Choroid plexus epithelial cell (primary cell): ENCODE results near the gene SCO2.
A peak's percentile ranks its signal among the peaks of the same experiment; 100 is the strongest.

Source experiments
- DNase-seq: peaks from one replicate; pipeline ENCODE4 v3.0.0-alpha.2; 2010; ENCODE audit warnings: low read depth
- H3K4me3 ChIP-seq: 2 replicates; pipeline ENCODE4 v1.5.1; 2011; ENCODE audit warnings: low read depth, mild to moderate bottlenecking, control low read depth, low read length, moderate library complexity
- TF ChIP-seq, protein P1 (sequence below): conservative IDR thresholded peaks from 2 replicates; pipeline ENCODE4 v1.5.1; 2011; ENCODE audit warnings: low read depth, mild to moderate bottlenecking, control low read depth, inconsistent platforms, low read length, moderate library complexity

Gene SCO2

DNA sequence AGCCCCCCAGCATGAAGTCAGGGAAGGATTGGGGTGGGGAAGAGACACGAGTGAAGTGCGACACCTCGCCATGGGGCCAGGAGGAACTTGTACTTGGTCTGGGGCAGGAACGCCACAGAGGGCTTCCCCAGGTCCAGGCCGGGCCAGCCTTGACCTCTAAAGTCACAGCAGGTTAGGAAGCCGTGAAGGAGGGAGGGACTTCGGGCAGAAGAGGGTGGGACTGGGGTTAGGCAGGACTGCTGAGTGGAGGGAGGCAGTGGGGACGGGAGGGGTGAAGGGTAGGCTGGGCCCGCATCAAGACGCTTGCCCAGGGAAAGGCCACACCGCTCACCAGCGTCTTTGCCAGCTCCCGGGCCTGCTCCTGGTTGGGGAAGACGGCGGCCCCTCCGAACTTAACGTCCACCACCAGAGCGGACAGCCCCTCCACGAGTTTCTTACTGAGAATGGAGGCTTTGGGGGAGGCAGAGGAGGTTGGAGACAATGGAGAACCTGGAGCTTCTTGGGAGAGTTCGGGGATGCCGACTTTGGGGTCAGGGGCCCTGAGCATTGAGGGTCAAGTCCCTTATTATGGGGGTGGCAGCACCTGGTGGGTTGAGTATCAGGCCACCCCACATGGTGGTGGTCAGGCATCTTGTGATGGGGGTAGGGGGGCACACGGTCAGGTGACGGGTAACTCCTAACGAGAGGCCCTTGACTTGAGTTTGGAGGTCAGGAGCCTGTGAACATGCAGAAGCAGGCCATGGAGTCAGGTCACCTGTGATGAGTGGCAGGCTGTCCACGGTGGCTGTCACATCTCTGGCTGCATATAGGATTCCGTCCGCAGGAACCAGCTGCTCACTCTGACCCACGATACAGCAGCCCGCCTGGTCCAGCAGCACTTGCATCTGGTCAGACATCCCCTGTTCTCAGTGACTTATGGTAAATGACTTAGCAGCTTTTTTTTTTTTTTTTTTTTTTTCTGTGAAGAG lies 1.7 kb upstream of the SCO2 start:
- TF ChIP-seq, protein P1, sequence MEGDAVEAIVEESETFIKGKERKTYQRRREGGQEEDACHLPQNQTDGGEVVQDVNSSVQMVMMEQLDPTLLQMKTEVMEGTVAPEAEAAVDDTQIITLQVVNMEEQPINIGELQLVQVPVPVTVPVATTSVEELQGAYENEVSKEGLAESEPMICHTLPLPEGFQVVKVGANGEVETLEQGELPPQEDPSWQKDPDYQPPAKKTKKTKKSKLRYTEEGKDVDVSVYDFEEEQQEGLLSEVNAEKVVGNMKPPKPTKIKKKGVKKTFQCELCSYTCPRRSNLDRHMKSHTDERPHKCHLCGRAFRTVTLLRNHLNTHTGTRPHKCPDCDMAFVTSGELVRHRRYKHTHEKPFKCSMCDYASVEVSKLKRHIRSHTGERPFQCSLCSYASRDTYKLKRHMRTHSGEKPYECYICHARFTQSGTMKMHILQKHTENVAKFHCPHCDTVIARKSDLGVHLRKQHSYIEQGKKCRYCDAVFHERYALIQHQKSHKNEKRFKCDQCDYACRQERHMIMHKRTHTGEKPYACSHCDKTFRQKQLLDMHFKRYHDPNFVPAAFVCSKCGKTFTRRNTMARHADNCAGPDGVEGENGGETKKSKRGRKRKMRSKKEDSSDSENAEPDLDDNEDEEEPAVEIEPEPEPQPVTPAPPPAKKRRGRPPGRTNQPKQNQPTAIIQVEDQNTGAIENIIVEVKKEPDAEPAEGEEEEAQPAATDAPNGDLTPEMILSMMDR, result no peak
- DNase-seq, result no peak
- peak overlapping the region; percentile 84 for H3K4me3 ChIP-seq

DNA sequence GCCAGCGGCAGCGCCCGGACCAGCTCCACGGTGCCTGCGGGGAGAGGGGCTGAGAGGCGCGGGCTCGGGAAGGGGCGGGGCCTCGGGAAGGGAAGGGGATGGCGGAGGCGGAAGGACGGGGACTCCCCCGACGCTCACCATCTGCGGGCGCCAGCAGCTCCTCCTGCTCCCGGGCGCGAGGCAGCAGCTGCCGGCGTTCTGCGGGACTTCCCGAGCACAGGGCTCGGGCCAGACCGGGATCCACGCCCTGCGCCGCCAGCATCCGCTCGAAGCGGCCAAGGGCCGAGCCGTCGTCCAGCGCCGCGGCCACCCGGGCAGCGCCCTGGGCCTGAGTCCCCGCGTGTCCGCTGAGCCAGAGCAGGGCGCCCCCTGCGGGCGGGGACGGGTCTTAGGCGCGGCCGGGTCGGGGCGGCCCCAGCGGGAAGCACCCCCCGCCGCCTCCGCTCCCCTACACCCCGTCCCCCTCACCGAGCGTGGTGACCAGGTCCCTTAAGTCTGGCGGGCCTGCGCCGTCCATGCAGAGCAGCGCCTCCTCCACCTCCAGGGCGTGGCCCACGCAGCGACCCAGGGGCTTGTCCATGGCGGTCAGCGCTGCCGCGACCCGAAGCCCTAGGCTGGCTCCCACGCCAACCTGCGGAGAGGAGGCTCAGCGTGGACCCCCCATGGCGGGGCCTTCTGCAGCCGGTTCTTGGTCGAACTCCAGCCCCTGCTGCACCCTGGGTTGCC lies 873 bp upstream of the SCO2 start:
- DNase-seq, result peak; percentile 83
- TF ChIP-seq, protein P1, result peak; percentile 33
- H3K4me3 ChIP-seq, result peak overlapping the region; percentile 84

DNA sequence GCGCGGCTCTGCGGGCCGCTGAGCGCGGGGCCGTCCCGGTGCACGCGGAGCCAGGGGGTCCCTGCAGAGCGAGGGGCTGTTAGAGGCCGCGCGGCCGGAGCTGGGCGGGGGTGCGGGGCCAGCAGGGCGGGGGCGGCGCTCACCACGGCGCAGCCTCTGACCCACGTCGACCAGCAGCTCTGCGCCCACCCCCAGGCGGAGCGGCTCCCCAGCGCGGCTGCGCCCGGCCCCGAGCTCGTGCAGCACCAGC lies 385 bp upstream of the SCO2 start:
- TF ChIP-seq, protein P1, result no peak
- H3K4me3 ChIP-seq, result peak overlapping the region; percentile 84
- DNase-seq, result no peak

DNA sequence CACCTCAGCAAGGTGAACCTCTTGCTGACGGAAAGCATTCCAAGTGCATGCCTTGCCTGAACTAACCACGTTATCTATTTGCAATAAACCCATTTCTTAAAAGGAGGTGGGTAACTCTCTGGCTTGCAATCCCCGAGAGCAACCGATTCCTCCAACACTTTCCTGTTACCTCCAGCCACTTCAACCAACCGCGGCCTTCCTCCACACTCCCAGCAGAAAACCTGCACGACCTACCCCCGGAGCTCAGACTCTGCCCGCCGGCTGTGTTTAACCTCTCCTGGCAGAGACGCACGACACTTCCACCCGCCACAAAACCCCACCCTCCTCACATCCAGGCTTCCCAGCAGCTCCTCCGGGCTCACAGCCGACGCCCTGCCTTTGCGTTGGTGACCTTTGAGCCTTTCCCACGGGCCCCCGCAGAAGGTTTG lies 708 bp downstream of the SCO2 start:
- peak overlapping the region; percentile 84 for H3K4me3 ChIP-seq
- TF ChIP-seq, protein P1, result no peak
- no peak for DNase-seq

DNA sequence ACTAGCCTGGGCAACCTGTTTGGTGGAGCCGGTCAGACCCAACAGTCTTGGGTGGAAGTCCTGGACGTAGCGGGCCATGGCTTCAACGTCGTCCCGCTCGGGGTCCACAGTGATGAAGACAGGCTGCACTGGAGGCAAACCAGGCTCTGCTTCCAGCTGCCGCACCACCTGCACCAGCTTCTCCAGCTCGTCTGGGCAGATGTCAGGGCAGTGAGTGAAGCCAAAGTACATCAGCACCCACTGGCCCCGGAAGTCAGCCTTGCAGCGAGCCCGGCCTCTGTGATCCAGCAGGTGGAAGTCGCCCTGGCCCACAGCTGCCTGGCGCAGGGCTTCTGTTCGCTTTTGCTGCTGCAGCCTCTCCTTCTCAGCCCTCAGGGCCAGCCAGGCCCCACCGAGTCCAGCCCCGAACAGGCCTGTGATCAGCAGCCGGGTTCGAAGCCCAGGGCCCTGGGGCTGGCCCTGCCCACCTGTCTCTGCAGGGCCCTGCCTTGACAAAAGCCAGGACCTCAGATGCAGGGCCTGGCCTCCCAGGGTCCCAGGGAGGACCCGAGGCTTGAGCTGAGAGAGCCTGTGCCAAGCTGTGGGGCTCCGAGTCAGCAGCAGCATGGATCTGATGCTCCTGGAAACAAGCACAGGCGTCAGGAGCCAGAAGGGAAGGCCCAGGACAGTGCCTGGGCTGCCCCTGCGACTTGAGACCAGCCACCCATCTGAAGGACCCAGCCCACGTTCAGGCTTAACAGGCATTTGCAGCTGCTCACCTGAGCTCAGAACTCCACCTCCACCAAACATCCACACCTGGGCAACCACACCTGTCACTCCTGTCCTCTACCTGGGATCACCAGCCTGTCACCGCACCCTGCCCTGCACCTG lies 1.4 kb downstream of the SCO2 start:
- H3K4me3 ChIP-seq, result peak overlapping the region; percentile 84
- TF ChIP-seq, protein P1, result no peak
- DNase-seq, result no peak

DNA sequence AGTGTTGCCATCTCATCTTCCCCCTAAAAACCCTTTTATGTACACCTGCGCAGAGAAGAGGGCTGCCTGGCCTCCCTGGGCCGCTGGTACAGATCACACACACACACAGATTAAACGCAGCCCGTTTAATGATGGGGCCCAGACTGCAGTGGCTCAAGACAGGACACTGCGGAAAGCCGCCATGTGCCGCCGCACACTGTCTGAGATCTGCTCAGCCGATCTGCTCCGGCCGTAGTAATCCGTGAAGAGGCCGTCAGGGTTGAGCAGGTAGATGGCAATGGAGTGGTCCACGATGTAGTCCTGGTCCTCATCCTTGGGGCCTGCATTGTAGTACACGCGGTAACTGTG lies 2.0 kb downstream of the SCO2 start:
- TF ChIP-seq, protein P1, result no peak
- H3K4me3 ChIP-seq, result no peak overlapping the region
- no peak for DNase-seq
